HCT116 (cell line): Measurements from ENCODE around the gene AK5. TPM values are rescaled to one million over a fixed set of nuclear protein-coding genes. Genes with fewer than 3 reads are reported as not detected.
"Not testable (repeated sequence)": the region's sequence is repeated elsewhere in the genome, so short reads cannot be mapped to it uniquely, and the experiment has no call there.

Source experiments
- ATAC-seq: fragments of 200-7000 bp; cut with Tn5 transposase; 2 replicates; pipeline ENCODE4 v1.9.1; 2020; ENCODE audit warnings: mild to moderate bottlenecking, moderate library complexity
- BruUV-seq: library from RNA; stranded (reverse); fragments of 400-500 nt; replicated peaks from 2 replicates; lab custom pipeline; 2021; lab: Mats Ljungman, UMichigan
- CTCF ChIA-PET: fragments of 300-600 bp; sonication (Branson Sonifier 250); formaldehyde crosslinking; loops from one replicate; lab custom pipeline; 2021; ENCODE audit warnings: antibody characterized with exemption; lab: Charles Lee
- POLR2A ChIA-PET: fragments of 300-600, 350-600 bp; sonication (Branson Sonifier 250); formaldehyde crosslinking; loops from one replicate; lab custom pipeline; 2021; ENCODE audit warnings: antibody characterized with exemption; lab: Charles Lee
- RAD21 ChIA-PET, 2 experiments: fragments of 300-600 bp; sonication (Branson Sonifier 250); formaldehyde crosslinking; loops; one replicate each; lab custom pipeline; 2023; ENCODE audit warnings: low total read pairs in 2 of 2; ENCODE audit not compliant: uncharacterized antibody in 2 of 2, unreplicated experiment in 2 of 2, low non-redundant PET in 1 of 2; lab: Charles Lee
- DNase-seq: peaks from one replicate; pipeline ENCODE4 v3.0.0-alpha.2; 2010; ENCODE audit warnings: low read depth, low spot score
- H2AFZ ChIP-seq: fragments of 200-600 bp; shearing (Covaris generic), sonication (generic); 2 replicates; pipeline ENCODE4 v1.6.1; 2017; ENCODE audit warnings: low read depth, mixed run types, mixed read lengths, antibody characterized with exemption, low read length; ENCODE audit not compliant: poor library complexity, severe bottlenecking
- H3K27ac ChIP-seq: 2 replicates; pipeline ENCODE4 v1.5.1; 2012; ENCODE audit warnings: low read depth, low read length
- H3K27me3 ChIP-seq: fragments of 200-600 bp; sonication (generic); 2 replicates; pipeline ENCODE4 v1.6.1; 2016; ENCODE audit warnings: mixed run types, low read length, mixed read lengths; ENCODE audit not compliant: insufficient read depth
- H3K36me3 ChIP-seq, 2 experiments: fragments of 200-500 bp in 1 of 2; fragments of 200-600 bp in 1 of 2; sonication (Bioruptor generic) in 1 of 2; sonication (generic) in 1 of 2; 2 replicates each; pipeline versions ENCODE4 v1.5.1 to v1.6.1; 2014 to 2016; ENCODE audit warnings: low read length in 2 of 2, inconsistent platforms in 1 of 2, mixed read lengths in 1 of 2, mixed run types in 1 of 2; ENCODE audit not compliant: insufficient read depth in 2 of 2, control insufficient read depth in 1 of 2
- H3K4me1 ChIP-seq, 2 experiments: fragments of 200-600 bp in 1 of 2; sonication (generic) in 1 of 2; 2 replicates each; pipeline versions ENCODE4 v1.5.1 to v1.6.1; 2012 to 2017; ENCODE audit warnings: low read length in 2 of 2, inconsistent platforms in 1 of 2, mild to moderate bottlenecking in 1 of 2, mixed read lengths in 1 of 2, mixed run types in 1 of 2, moderate library complexity in 1 of 2; ENCODE audit not compliant: insufficient read depth in 2 of 2, control insufficient read depth in 1 of 2
- H3K4me2 ChIP-seq: fragments of 200-600 bp; sonication (generic); 2 replicates; pipeline ENCODE4 v1.6.1; 2017; ENCODE audit warnings: mixed run types, low read length, mixed read lengths
- H3K4me3 ChIP-seq, 2 experiments: fragments of 200-600 bp in 1 of 2; sonication (generic) in 1 of 2; replicated peaks in 1 of 2; 2 replicates each; pipeline ENCODE4 v1.5.1; 2011 to 2016; ENCODE audit warnings: low read length in 2 of 2, control low read depth in 1 of 2, low read depth in 1 of 2, mild to moderate bottlenecking in 1 of 2, mixed read lengths in 1 of 2, mixed run types in 1 of 2
- H3K79me2 ChIP-seq: fragments of 200-600 bp; sonication (generic); 2 replicates; pipeline ENCODE4 v1.6.1; 2017; ENCODE audit warnings: mild to moderate bottlenecking, mixed run types, low read length, moderate library complexity, mixed read lengths; ENCODE audit not compliant: insufficient read depth
- H3K9ac ChIP-seq: fragments of 200-600 bp; sonication (generic); 2 replicates; pipeline ENCODE4 v1.6.1; 2016; ENCODE audit warnings: low read length, mixed read lengths
- H3K9me2 ChIP-seq: fragments of 200-600 bp; sonication (generic), shearing (Covaris generic); 2 replicates; pipeline ENCODE4 v1.6.1; 2017; ENCODE audit warnings: mixed run types, mild to moderate bottlenecking, moderate library complexity; ENCODE audit not compliant: insufficient read depth
- H3K9me3 ChIP-seq, 2 experiments: fragments of 200-500 bp in 1 of 2; fragments of 200-600 bp in 1 of 2; sonication (Bioruptor generic) in 1 of 2; sonication (generic) in 1 of 2; 2 replicates each; pipeline ENCODE4 v1.6.1; 2014 to 2017; ENCODE audit warnings: low read length in 2 of 2, mixed read lengths in 2 of 2, inconsistent platforms in 1 of 2, low read depth in 1 of 2, mild to moderate bottlenecking in 1 of 2, mixed run types in 1 of 2, moderate library complexity in 1 of 2; ENCODE audit not compliant: control insufficient read depth in 1 of 2, insufficient read depth in 1 of 2
- H4K20me1 ChIP-seq: fragments of 200-600 bp; sonication (generic), shearing (Covaris generic); 2 replicates; pipeline ENCODE4 v1.6.1; 2017; ENCODE audit warnings: mixed run types, mild to moderate bottlenecking, moderate library complexity; ENCODE audit not compliant: insufficient read depth
- CEBPB ChIP-seq: IDR thresholded peaks from 2 replicates; pipeline ENCODE4 v1.6.1; 2012; ENCODE audit warnings: low read depth
- EZH2phosphoT487 ChIP-seq: fragments of 200-600 bp; IDR thresholded peaks from 2 replicates; pipeline ENCODE4 v1.6.1; 2018; ENCODE audit warnings: antibody characterized with exemption, borderline replicate concordance
- FOSL1 ChIP-seq: IDR thresholded peaks from 2 replicates; pipeline ENCODE4 v1.6.1; 2012; ENCODE audit warnings: low read depth
- RAD21 ChIP-seq: IDR thresholded peaks from 2 replicates; pipeline ENCODE4 v1.6.1; 2012; ENCODE audit warnings: low read depth, mild to moderate bottlenecking
- intact Hi-C: fragments of 100-400 bp; cut with micrococcal nuclease; formaldehyde crosslinking; loops from 2 replicates; pipeline ENCODE4 v1.10.0; 2022
- total RNA-seq: library from RNA; stranded (reverse); gene quantifications from one replicate; pipeline ENCODE4 v1.2.1, GENCODE V29; 2021; ENCODE audit not compliant: unreplicated experiment
- TF ChIP-seq, protein P1 (sequence below): IDR thresholded peaks from 2 replicates; pipeline ENCODE4 v1.6.1; 2011; ENCODE audit warnings: mild to moderate bottlenecking, low read length, moderate library complexity; ENCODE audit not compliant: insufficient replicate concordance; ENCODE audit errors: extremely low read depth

Gene AK5
- total RNA-seq, 1 experiment from 2014 or later: 0.22 TPM

DNA sequence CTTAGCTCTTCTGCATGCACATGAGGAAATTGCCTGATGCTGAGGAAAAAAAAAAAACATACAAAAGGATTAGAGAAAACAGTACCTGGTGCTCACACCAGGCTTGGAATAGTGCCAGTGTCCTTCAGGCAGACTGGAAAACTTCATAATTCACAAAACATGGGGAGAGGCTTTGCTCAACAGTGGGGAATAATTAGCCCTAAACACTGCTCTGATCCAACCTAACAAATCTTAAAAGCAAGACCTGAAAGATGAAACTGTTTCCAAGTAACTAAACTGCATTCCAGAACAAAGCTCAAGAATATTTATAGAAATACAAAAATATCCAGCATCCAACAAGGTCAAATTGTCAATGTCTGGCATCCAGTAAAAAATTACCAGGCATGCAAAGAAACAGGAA lies 124.8 kb downstream of the AK5 start:
- no peaks in the 10 kb centered on the region for H3K27me3 ChIP-seq
- no peaks in the 10 kb centered on the region for H4K20me1 ChIP-seq
- no TSS peak for BruUV-seq
- ChIA-PET RAD21 (no interaction called here), POLR2A (no interaction called here), CTCF (no interaction called here)
- no peaks in the 10 kb centered on the region for H3K4me1 ChIP-seq
- H3K9me3 ChIP-seq: no peaks in the 10 kb centered on the region
- no peak overlapping the region for H3K4me2 ChIP-seq
- H3K36me3 ChIP-seq: no peaks in the 10 kb centered on the region
- no peak overlapping the region for H3K9ac ChIP-seq
- ATAC-seq: no peak
- no peak for TF ChIP-seq EZH2phosphoT487
- TF ChIP-seq RAD21: no peak
- H2AFZ ChIP-seq: no peak overlapping the region
- intact Hi-C loops: no loop called here
- H3K79me2 ChIP-seq: no peaks in the 10 kb centered on the region
- H3K27ac ChIP-seq: no peak overlapping the region
- no peaks in the 10 kb centered on the region for H3K9me2 ChIP-seq
- H3K4me3 ChIP-seq: no peak overlapping the region
- no peak for DNase-seq

DNA sequence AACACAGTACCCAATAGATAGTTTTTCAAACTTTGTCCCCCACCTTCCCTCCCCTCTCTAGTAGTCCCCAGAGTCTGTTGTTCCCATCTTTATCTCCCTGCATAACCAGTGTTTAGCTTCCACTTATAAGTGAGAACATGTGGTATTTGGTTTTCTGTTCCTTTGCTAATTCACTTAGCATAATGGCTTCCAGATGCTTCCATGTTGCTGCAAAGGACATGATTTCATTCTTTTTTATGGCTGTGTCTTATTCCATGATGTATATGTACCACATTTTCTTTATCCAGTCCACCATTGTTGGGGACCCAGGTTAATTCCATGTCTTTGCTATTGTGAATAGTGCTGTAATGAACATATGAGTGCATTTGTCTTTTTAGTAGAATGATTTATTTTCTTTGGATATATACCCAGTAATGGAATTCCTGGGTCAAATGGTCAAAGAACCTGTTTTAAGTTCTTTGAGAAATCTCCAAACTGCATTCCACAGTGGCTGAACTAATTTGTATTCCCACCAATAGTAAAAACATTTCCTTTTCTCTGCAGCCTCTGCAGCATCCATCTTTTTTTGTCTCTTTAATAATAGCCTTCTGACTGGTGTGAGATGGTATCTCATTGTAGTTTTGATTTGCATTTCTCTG lies 126.0 kb downstream of the AK5 start:
- no peak for DNase-seq
- H3K27ac ChIP-seq: no peak overlapping the region
- ChIA-PET RAD21 (no interaction called here), CTCF (no interaction called here)
- intact Hi-C loops: no loop called here
- H3K9ac ChIP-seq: no peak overlapping the region
- peaks cover 0 to 9% of the 10 kb centered on the region in 2 experiments; a peak in 2 of 4 replicates for H3K4me1 ChIP-seq
- no peaks in the 10 kb centered on the region for H3K79me2 ChIP-seq
- no peak for ATAC-seq
- no peaks in the 10 kb centered on the region for H3K9me3 ChIP-seq
- H4K20me1 ChIP-seq: no peaks in the 10 kb centered on the region
- TF ChIP-seq CEBPB (no peak), FOSL1 (no peak)
- TF ChIP-seq, protein P1, sequence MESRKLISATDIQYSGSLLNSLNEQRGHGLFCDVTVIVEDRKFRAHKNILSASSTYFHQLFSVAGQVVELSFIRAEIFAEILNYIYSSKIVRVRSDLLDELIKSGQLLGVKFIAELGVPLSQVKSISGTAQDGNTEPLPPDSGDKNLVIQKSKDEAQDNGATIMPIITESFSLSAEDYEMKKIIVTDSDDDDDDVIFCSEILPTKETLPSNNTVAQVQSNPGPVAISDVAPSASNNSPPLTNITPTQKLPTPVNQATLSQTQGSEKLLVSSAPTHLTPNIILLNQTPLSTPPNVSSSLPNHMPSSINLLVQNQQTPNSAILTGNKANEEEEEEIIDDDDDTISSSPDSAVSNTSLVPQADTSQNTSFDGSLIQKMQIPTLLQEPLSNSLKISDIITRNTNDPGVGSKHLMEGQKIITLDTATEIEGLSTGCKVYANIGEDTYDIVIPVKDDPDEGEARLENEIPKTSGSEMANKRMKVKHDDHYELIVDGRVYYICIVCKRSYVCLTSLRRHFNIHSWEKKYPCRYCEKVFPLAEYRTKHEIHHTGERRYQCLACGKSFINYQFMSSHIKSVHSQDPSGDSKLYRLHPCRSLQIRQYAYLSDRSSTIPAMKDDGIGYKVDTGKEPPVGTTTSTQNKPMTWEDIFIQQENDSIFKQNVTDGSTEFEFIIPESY: no peak
- TF ChIP-seq, all 23 proteins: peak for 0
- POLR2A ChIA-PET: no interaction called here
- H3K36me3 ChIP-seq: no peaks in the 10 kb centered on the region
- H3K27me3 ChIP-seq: no peaks in the 10 kb centered on the region
- H3K4me2 ChIP-seq: no peak overlapping the region
- no peak overlapping the region for H3K4me3 ChIP-seq
- H2AFZ ChIP-seq: no peak overlapping the region
- H3K9me2 ChIP-seq: no peaks in the 10 kb centered on the region
- BruUV-seq: no TSS peak

DNA sequence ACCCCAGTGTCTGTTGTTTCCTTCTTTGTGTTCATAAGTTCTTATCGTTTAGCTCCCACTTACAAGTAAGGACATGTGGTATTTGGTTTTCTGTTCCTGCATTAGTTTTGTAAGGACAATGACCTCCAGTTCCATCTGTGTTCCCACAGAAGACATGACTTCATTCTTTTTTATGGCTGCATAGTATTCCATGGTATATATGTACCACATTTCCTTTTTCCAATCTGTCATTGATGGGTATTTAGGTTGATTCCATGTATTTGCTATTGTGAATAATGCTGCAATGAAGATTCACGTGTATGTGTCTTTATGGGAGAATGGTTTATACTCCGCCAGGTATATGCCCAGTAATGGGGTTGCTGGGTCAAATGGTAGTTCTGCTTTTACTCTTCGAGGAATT lies 127.1 kb downstream of the AK5 start:
- intact Hi-C loops, H3K4me3 ChIP-seq, POLR2A ChIA-PET, H3K9me2 ChIP-seq, H2AFZ ChIP-seq, H3K27me3 ChIP-seq, H3K27ac ChIP-seq, RAD21 ChIA-PET, DNase-seq, CTCF ChIA-PET, H4K20me1 ChIP-seq, H3K9ac ChIP-seq, H3K4me2 ChIP-seq, H3K36me3 ChIP-seq, BruUV-seq, H3K9me3 ChIP-seq, ATAC-seq, H3K4me1 ChIP-seq, H3K79me2 ChIP-seq: not testable (repeated sequence)
